Cardiac fibroblast (primary cell): ENCODE data around the gene EIF4G3.
A peak's percentile ranks its signal among the peaks of the same experiment; 100 is the strongest.
"Not testable (repeated sequence)": the region's sequence is repeated elsewhere in the genome, so short reads cannot be mapped to it uniquely, and the experiment has no call there.

ENCODE experiments used
- DNase-seq, 2 donors: peaks; one replicate each; pipeline versions ENCODE4 v3.0.0 to v3.0.0-alpha.2; 2010; ENCODE audit warnings: low read depth in 2 of 2
- H3K4me3 ChIP-seq, 2 donors: replicated peaks in 1 of 2; 1 replicate in 1 of 2; 2 replicates in 1 of 2; pipeline ENCODE4 v1.5.1; 2011; ENCODE audit warnings: low read depth in 2 of 2, low read length in 2 of 2, mild to moderate bottlenecking in 2 of 2, moderate library complexity in 1 of 2
- CTCF ChIP-seq: IDR thresholded peaks from one replicate; pipeline ENCODE4 v1.5.1; 2011; ENCODE audit warnings: low read depth, mild to moderate bottlenecking, low read length, inconsistent platforms

Gene EIF4G3

GRCh38 chr1:21192871-21193270, 16.2 kb upstream of the EIF4G3 start:
- no peak overlapping the region for H3K4me3 ChIP-seq
- TF ChIP-seq CTCF = no peak
- no peak for DNase-seq

GRCh38 chr1:21192284-21192683, 15.6 kb upstream of the EIF4G3 start:
- TF ChIP-seq CTCF = no peak
- no peak overlapping the region for H3K4me3 ChIP-seq
- peak in 1 of 2 donors; percentile 50 for DNase-seq

- H3K4me3 ChIP-seq, DNase-seq: not testable (repeated sequence)
These were observed 14.1 kb upstream of the EIF4G3 start for GRCh38 chr1:21190771-21191170.

- no peak for DNase-seq
- H3K4me3 ChIP-seq = no peak overlapping the region
- TF ChIP-seq CTCF = no peak
These were observed 13.3 kb upstream of the EIF4G3 start for GRCh38 chr1:21189906-21190500.

- H3K4me3 ChIP-seq = no peak overlapping the region
- no peak for TF ChIP-seq CTCF
- DNase-seq = no peak
These were observed 12.7 kb upstream of the EIF4G3 start for GRCh38 chr1:21189421-21189820.

GRCh38 chr1:21188235-21188634, 11.5 kb upstream of the EIF4G3 start:
- H3K4me3 ChIP-seq = no peak overlapping the region
- no peak for DNase-seq
- TF ChIP-seq CTCF = no peak

GRCh38 chr1:21185221-21185731, 8.6 kb upstream of the EIF4G3 start:
- H3K4me3 ChIP-seq = no peak overlapping the region
- TF ChIP-seq CTCF = no peak
- no peak for DNase-seq
